Measurements from ENCODE around the gene NEU4. TPM values are rescaled to one million over a fixed set of nuclear protein-coding genes. Genes with fewer than 3 reads are reported as not detected.
"Not testable (repeated sequence)": the region's sequence is repeated elsewhere in the genome, so short reads cannot be mapped to it uniquely, and the experiment has no call there.

The NEU4 gene
- total RNA-seq, 4 donors from 2014 or later, result 0.78 to 5.7 (median 1.1) TPM; not detected in 1

GRCh38 chr2:241818229-241818942 is 9.4 kb downstream of the NEU4 start:
- H3K36me3 ChIP-seq, result no peaks in the 10 kb centered on the region
- no peaks in the 10 kb centered on the region for H3K9me3 ChIP-seq
- H3K4me3 ChIP-seq (replicated peaks in 1 of 3), result no peak overlapping the region
- no peaks in the 10 kb centered on the region for H3K27me3 ChIP-seq
- TF ChIP-seq POLR2A (IDR thresholded peaks at IDR 0.05) (no peak), CTCF (IDR thresholded peaks at IDR 0.05) (no peak)
- intact Hi-C loops (cut with DNase I), result no loop called here
- no peak overlapping the region for H3K27ac ChIP-seq
- DNase-seq, result no peak
- no peaks in the 10 kb centered on the region for H3K4me1 ChIP-seq
- 86 to 90% methylated on average over 15 to 23 of the region's 25 CpGs for WGBS, 2 donors

GRCh38 chr2:241818943-241819270 is 9.9 kb downstream of the NEU4 start:
- no peaks in the 10 kb centered on the region for H3K27me3 ChIP-seq
- no peaks in the 10 kb centered on the region for H3K36me3 ChIP-seq
- no peaks in the 10 kb centered on the region for H3K4me1 ChIP-seq
- WGBS, 2 donors, result 78 to 87% methylated on average over 9 to 10 of the region's 10 CpGs
- no peak for DNase-seq
- intact Hi-C loops (cut with DNase I), result no loop called here
- no peak overlapping the region for H3K4me3 ChIP-seq (replicated peaks in 1 of 3)
- H3K9me3 ChIP-seq, result no peaks in the 10 kb centered on the region
- TF ChIP-seq CTCF (IDR thresholded peaks at IDR 0.05) (no peak), POLR2A (IDR thresholded peaks at IDR 0.05) (no peak)
- H3K27ac ChIP-seq, result no peak overlapping the region

- H3K4me3 ChIP-seq (replicated peaks in 1 of 3); intact Hi-C loops (cut with DNase I); H3K9me3 ChIP-seq; H3K27ac ChIP-seq; H3K27me3 ChIP-seq; H3K4me1 ChIP-seq; H3K36me3 ChIP-seq; DNase-seq: not testable (repeated sequence)
- 85 to 89% methylated on average over 22 to 24 of the region's 27 CpGs for WGBS, 2 donors
Observed at GRCh38 chr2:241819947-241820624, 11.1 kb downstream of the NEU4 start.

GRCh38 chr2:241820625-241821384 is 11.8 kb downstream of the NEU4 start:
- H3K4me3 ChIP-seq (replicated peaks in 1 of 3), result no peak overlapping the region
- 83 to 85% methylated on average over 25 of the region's 31 CpGs for whole genome bisulfite sequencing, 2 donors
- intact Hi-C loops (cut with DNase I), result no loop called here
- no peaks in the 10 kb centered on the region for H3K36me3 ChIP-seq
- no peaks in the 10 kb centered on the region for H3K27me3 ChIP-seq
- H3K4me1 ChIP-seq, result no peaks in the 10 kb centered on the region
- H3K9me3 ChIP-seq, result no peaks in the 10 kb centered on the region
- DNase-seq, result no peak
- no peak overlapping the region for H3K27ac ChIP-seq
- TF ChIP-seq POLR2A (IDR thresholded peaks at IDR 0.05), result no peak
- TF ChIP-seq CTCF (IDR thresholded peaks at IDR 0.05), result no peak

GRCh38 chr2:241821460-241822263 is 12.7 kb downstream of the NEU4 start:
- Histone ChIP-seq H3K27ac (no peak overlapping the region), H3K9me3 (no peaks in the 10 kb centered on the region), H3K27me3 (no peaks in the 10 kb centered on the region), H3K4me1 (no peaks in the 10 kb centered on the region), H3K36me3 (no peaks in the 10 kb centered on the region), H3K4me3 (replicated peaks in 1 of 3) (no peak overlapping the region)
- 82 to 83% methylated on average over 27 to 28 of the region's 28 CpGs for WGBS, 2 donors
- intact Hi-C loops (cut with DNase I), result no loop called here
- TF ChIP-seq POLR2A (IDR thresholded peaks at IDR 0.05) (no peak), CTCF (IDR thresholded peaks at IDR 0.05) (no peak)
- DNase-seq, result no peak

All from thyroid gland (tissue), 4 donors.